OCI-LY7 (cell line): Measurements from ENCODE around the gene SH3BP1. TPM values are rescaled to one million over a fixed set of nuclear protein-coding genes. Genes with fewer than 3 reads are reported as not detected.
A peak's percentile ranks its signal among the peaks of the same experiment; 100 is the strongest.

Experiments
- BruUV-seq: library from RNA; stranded (reverse); fragments of 400-500 nt; replicated peaks from 2 replicates; lab custom pipeline; 2021; lab: Mats Ljungman, UMichigan
- CTCF ChIA-PET: fragments of 300-600 bp; sonication (Branson Sonifier 250); formaldehyde crosslinking; loops from one replicate; lab custom pipeline; 2022; ENCODE audit warnings: antibody characterized with exemption; ENCODE audit not compliant: unreplicated experiment; lab: Charles Lee
- POLR2A ChIA-PET: fragments of 300-600 bp; sonication (Branson Sonifier 250); formaldehyde crosslinking; loops from one replicate; lab custom pipeline; 2022; ENCODE audit warnings: antibody characterized with exemption; lab: Charles Lee
- DNase-seq: peaks from one replicate; pipeline ENCODE4 v3.0.0-alpha.2; 2015; ENCODE audit warnings: low spot score
- H2AFZ ChIP-seq: fragments of 200-600 bp; sonication (generic), shearing (Covaris generic); 2 replicates; pipeline ENCODE4 v1.6.1; 2014; ENCODE audit warnings: mild to moderate bottlenecking, antibody characterized with exemption, low read length, moderate library complexity
- H3K27ac ChIP-seq: fragments of 200-600 bp; sonication (generic); 2 replicates; pipeline ENCODE4 v1.5.1; 2014; ENCODE audit warnings: mixed run types, low read depth, mild to moderate bottlenecking, moderate library complexity, low read length, inconsistent platforms; ENCODE audit not compliant: poor library complexity, severe bottlenecking
- H3K36me3 ChIP-seq: fragments of 200-600 bp; sonication (generic); 2 replicates; pipeline ENCODE4 v1.6.1; 2014; ENCODE audit warnings: mild to moderate bottlenecking, antibody characterized with exemption, low read length, moderate library complexity, mixed read lengths; ENCODE audit not compliant: insufficient read depth
- H3K4me1 ChIP-seq: fragments of 200-600 bp; sonication (generic); 2 replicates; pipeline ENCODE4 v1.5.1; 2014; ENCODE audit warnings: mild to moderate bottlenecking, low read length; ENCODE audit not compliant: insufficient read depth, poor library complexity, severe bottlenecking
- H3K4me2 ChIP-seq: fragments of 200-600 bp; sonication (generic); 2 replicates; pipeline ENCODE4 v1.6.1; 2014; ENCODE audit warnings: mild to moderate bottlenecking, low read length
- H3K4me3 ChIP-seq: fragments of 200-600 bp; sonication (generic); 2 replicates; pipeline ENCODE4 v1.5.1; 2014; ENCODE audit warnings: mild to moderate bottlenecking, low read depth, low read length; ENCODE audit not compliant: poor library complexity, severe bottlenecking
- H3K79me2 ChIP-seq: fragments of 200-600 bp; sonication (generic); 2 replicates; pipeline ENCODE4 v1.6.1; 2016; ENCODE audit warnings: low read depth, mild to moderate bottlenecking, low read length, moderate library complexity, mixed read lengths; ENCODE audit not compliant: insufficient read depth
- H3K9me2 ChIP-seq: fragments of 200-600 bp; sonication (generic); 2 replicates; pipeline ENCODE4 v1.6.1; 2016; ENCODE audit warnings: mild to moderate bottlenecking, low read length, mixed read lengths; ENCODE audit not compliant: insufficient read depth
- H3K9me3 ChIP-seq: fragments of 200-600 bp; sonication (generic); 2 replicates; pipeline ENCODE4 v1.6.1; 2014; ENCODE audit warnings: mild to moderate bottlenecking, mixed run types, low read length, mixed read lengths
- H4K20me1 ChIP-seq: fragments of 200-600 bp; sonication (generic); 2 replicates; pipeline ENCODE4 v1.6.1; 2014; ENCODE audit warnings: mild to moderate bottlenecking, antibody characterized with exemption, low read length, moderate library complexity, mixed read lengths; ENCODE audit not compliant: insufficient read depth
- EZH2phosphoT487 ChIP-seq: fragments of 200-600 bp; sonication (generic); IDR thresholded peaks from 2 replicates; pipeline ENCODE4 v1.6.1; 2018; ENCODE audit warnings: low read depth, borderline replicate concordance, mild to moderate bottlenecking, mixed run types, antibody characterized with exemption, low read length, moderate library complexity, mixed read lengths
- intact Hi-C: fragments of 100-400 bp; cut with micrococcal nuclease; formaldehyde crosslinking; loops from one replicate; pipeline ENCODE4 v1.10.0; 2022; ENCODE audit not compliant: unreplicated experiment
- total RNA-seq, 2 experiments: library from RNA; depleted of rRNA in 1 of 2; stranded (reverse); fragments of >200 nt in 1 of 2; shearing (Covaris generic) in 1 of 2; gene quantifications; 2 replicates each; pipeline ENCODE4 v1.2.3, GENCODE V29; 2014 to 2022
- TF ChIP-seq, protein P1 (sequence below): fragments of 200-600 bp; sonication (generic); conservative IDR thresholded peaks from 2 replicates; pipeline ENCODE4 v1.5.1; 2014; ENCODE audit warnings: mild to moderate bottlenecking, antibody characterized with exemption, low read length, moderate library complexity, mixed read lengths

SH3BP1 gene
- total RNA-seq, 2 experiments from 2014 or later: 15.3 to 48.4 TPM

DNA sequence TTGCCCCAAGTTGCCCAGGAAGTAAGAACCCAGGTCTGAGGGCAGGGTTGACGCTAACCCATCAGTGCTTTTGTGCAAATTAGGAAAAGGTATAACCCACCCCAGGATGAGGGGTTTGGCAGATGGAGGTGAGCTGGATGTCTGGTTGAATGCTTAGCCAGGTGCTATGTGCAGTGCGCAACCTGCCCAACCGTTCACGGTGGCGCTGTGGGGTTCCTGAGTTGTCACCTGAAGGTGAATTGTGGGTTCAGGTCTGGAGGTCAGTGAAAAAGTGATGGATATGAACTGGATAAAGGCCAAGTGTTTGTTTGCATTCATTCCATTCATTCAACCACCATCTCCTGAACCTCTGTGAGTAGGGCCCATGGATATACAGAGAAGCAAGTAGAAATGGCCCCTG lies 45.2 kb upstream of the SH3BP1 start:
- no TSS peak for BruUV-seq
- Histone ChIP-seq H3K9me3 (no peaks in the 10 kb centered on the region), H3K4me1 (no peaks in the 10 kb centered on the region), H2AFZ (no peak overlapping the region), H3K9me2 (no peaks in the 10 kb centered on the region), H3K27ac (no peak overlapping the region), H3K4me2 (no peak overlapping the region), H3K79me2 (no peaks in the 10 kb centered on the region), H3K4me3 (no peak overlapping the region), H3K36me3 (no peaks in the 10 kb centered on the region), H4K20me1 (no peaks in the 10 kb centered on the region)
- no peak for DNase-seq
- no peak for TF ChIP-seq EZH2phosphoT487
- TF ChIP-seq, protein P1, sequence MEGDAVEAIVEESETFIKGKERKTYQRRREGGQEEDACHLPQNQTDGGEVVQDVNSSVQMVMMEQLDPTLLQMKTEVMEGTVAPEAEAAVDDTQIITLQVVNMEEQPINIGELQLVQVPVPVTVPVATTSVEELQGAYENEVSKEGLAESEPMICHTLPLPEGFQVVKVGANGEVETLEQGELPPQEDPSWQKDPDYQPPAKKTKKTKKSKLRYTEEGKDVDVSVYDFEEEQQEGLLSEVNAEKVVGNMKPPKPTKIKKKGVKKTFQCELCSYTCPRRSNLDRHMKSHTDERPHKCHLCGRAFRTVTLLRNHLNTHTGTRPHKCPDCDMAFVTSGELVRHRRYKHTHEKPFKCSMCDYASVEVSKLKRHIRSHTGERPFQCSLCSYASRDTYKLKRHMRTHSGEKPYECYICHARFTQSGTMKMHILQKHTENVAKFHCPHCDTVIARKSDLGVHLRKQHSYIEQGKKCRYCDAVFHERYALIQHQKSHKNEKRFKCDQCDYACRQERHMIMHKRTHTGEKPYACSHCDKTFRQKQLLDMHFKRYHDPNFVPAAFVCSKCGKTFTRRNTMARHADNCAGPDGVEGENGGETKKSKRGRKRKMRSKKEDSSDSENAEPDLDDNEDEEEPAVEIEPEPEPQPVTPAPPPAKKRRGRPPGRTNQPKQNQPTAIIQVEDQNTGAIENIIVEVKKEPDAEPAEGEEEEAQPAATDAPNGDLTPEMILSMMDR: peak; percentile 64
- intact Hi-C loops: no loop called here
- POLR2A ChIA-PET: no interaction called here
- CTCF ChIA-PET: no interaction called here

DNA sequence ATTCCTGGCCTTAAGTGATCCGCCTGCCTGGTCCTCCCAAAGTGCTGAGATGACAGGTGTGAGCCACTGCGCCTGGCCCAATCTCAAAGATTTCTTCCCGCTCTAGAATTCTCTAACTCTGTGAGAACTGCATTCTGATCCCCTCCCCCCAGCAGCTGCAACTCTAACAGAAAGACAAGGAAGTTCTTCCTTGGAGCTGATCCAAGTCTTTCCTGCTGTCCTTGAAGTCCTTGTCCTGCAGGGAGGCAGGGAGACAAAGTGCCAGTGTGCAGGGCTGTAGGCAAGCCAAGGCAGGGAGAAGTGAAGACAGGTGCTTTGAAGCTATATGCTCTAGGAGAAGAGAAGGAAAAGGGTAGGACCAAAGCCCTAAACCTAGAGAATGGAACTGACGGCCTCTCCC lies 40.3 kb upstream of the SH3BP1 start:
- no peak overlapping the region for H2AFZ ChIP-seq
- POLR2A ChIA-PET: no interaction called here

GRCh38 chr22:37601203-37601539 lies 38.3 kb upstream of the SH3BP1 start:
- no peaks in the 10 kb centered on the region for H4K20me1 ChIP-seq
- DNase-seq: no peak
- H3K79me2 ChIP-seq: no peaks in the 10 kb centered on the region
- H3K4me2 ChIP-seq: peak overlapping the region; percentile 56
- TF ChIP-seq, protein P1: no peak
- no peak for TF ChIP-seq EZH2phosphoT487
- no peaks in the 10 kb centered on the region for H3K9me2 ChIP-seq
- POLR2A ChIA-PET: interaction anchor here (1.4 kb wide), 1 partner anchor 8 kb away, joined by 3 read pairs; the partner anchor contains the start of gene GGA1
- no peaks in the 10 kb centered on the region for H3K9me3 ChIP-seq
- H3K27ac ChIP-seq: no peak overlapping the region
- CTCF ChIA-PET: interaction anchor here (1.2 kb wide), 1 partner anchor 9 kb away, joined by 8 read pairs; no protein-coding TSS in a partner anchor
- BruUV-seq: no TSS peak
- peaks cover 19% of the 10 kb centered on the region for H3K4me1 ChIP-seq
- intact Hi-C loops: no loop called here
- H2AFZ ChIP-seq: peak overlapping the region; percentile 54; the same call in 1 of the 2 replicates
- no peaks in the 10 kb centered on the region for H3K36me3 ChIP-seq
- no peak overlapping the region for H3K4me3 ChIP-seq

More for the DNA sequence above, 40.3 kb upstream of the SH3BP1 start:
- TF ChIP-seq EZH2phosphoT487: no peak
- TF ChIP-seq, protein P1: no peak
- BruUV-seq: no TSS peak
- H3K4me2 ChIP-seq: no peak overlapping the region
- CTCF ChIA-PET: no interaction called here
- DNase-seq: no peak
- no peaks in the 10 kb centered on the region for H3K9me3 ChIP-seq
- no peaks in the 10 kb centered on the region for H3K36me3 ChIP-seq
- no peaks in the 10 kb centered on the region for H4K20me1 ChIP-seq
- no peak overlapping the region for H3K27ac ChIP-seq
- no peaks in the 10 kb centered on the region for H3K79me2 ChIP-seq
- intact Hi-C loops: no loop called here
- no peak overlapping the region for H3K4me3 ChIP-seq
- peaks cover 10% of the 10 kb centered on the region for H3K4me1 ChIP-seq
- H3K9me2 ChIP-seq: no peaks in the 10 kb centered on the region
